Kidney (tissue), 14 donors: Measurements from ENCODE around the gene FAAP24. TPM values are rescaled to one million over a fixed set of nuclear protein-coding genes. Genes with fewer than 3 reads are reported as not detected.
"Not testable (repeated sequence)": the region's sequence is repeated elsewhere in the genome, so short reads cannot be mapped to it uniquely, and the experiment has no call there.

ENCODE experiments used
- DNase-seq, 5 donors: peaks; one replicate each; pipeline ENCODE4 v3.0.0-alpha.2; 2013 to 2020
- FAIRE-seq: peaks from 2 replicates; lab custom pipeline; 2012; peaks lifted over from hg19 to GRCh38; lab: Jason Lieb, UNC
- H3K27ac ChIP-seq, 2 donors: one replicate each; pipeline ENCODE4 v1.7.0; 2013; ENCODE audit warnings: low read depth in 2 of 2, low read length in 2 of 2, inconsistent platforms in 1 of 2
- H3K27me3 ChIP-seq: one replicate; pipeline ENCODE4 v1.7.1; 2013; ENCODE audit warnings: low read length, inconsistent platforms; ENCODE audit not compliant: control insufficient read depth, insufficient read depth
- H3K36me3 ChIP-seq, 3 donors: one replicate each; pipeline versions ENCODE4 v1.7.0 to v1.7.1; 2013; ENCODE audit warnings: low read length in 3 of 3, control low read depth in 1 of 3, inconsistent platforms in 1 of 3; ENCODE audit not compliant: insufficient read depth in 3 of 3, control insufficient read depth in 2 of 3
- H3K4me1 ChIP-seq, 3 donors: one replicate each; pipeline versions ENCODE4 v1.7.0 to v1.7.1; 2013; ENCODE audit warnings: low read length in 3 of 3, inconsistent platforms in 1 of 3, low read depth in 1 of 3; ENCODE audit not compliant: control insufficient read depth in 2 of 3, insufficient read depth in 2 of 3
- H3K4me3 ChIP-seq, 3 donors: one replicate each; pipeline versions ENCODE4 v1.7.0 to v1.8.1; 2013; ENCODE audit warnings: low read length in 3 of 3, control low read depth in 1 of 3, inconsistent platforms in 1 of 3
- H3K9ac ChIP-seq, 3 donors: one replicate each; pipeline versions ENCODE4 v1.7.0 to v1.7.1; 2013; ENCODE audit warnings: low read length in 3 of 3, control low read depth in 1 of 3, inconsistent platforms in 1 of 3
- H3K9me3 ChIP-seq, 3 donors: one replicate each; pipeline versions ENCODE4 v1.7.0 to v1.7.1; 2013; ENCODE audit warnings: low read length in 3 of 3, control low read depth in 1 of 3, inconsistent platforms in 1 of 3; ENCODE audit not compliant: control insufficient read depth in 2 of 3, insufficient read depth in 1 of 3
- CTCF ChIP-seq: IDR thresholded peaks from 3 replicates; pipeline ENCODE4 v1.5.1; 2012; ENCODE audit warnings: mild to moderate bottlenecking, moderate library complexity, borderline replicate concordance; ENCODE audit not compliant: insufficient read depth; ENCODE audit errors: extremely low read depth
- intact Hi-C: fragments of 100-400 bp; cut with DNase I; formaldehyde crosslinking; loops from one replicate; pipeline ENCODE4 v1.11.1; 2022
- polyA plus RNA-seq: library from polyadenylated mRNA; stranded (reverse); fragments of 350-450 nt; fragmentation: Illumina TruSeq; extraction: RNeasy Lipid Tissue Mini Kit (QIAGEN cat#74804); gene quantifications from one replicate; pipeline ENCODE4 v1.2.3, GENCODE V29; 2014; ENCODE audit warnings: low read depth, low replicate concordance; ENCODE audit not compliant: insufficient read depth
- total RNA-seq: library from RNA; stranded (reverse); fragmentation: NEBNext Ultra II Directional; extraction: Animal tissue kit (Norgen Biotek cat#: 25700); gene quantifications from one replicate; pipeline ENCODE4 v1.2.1, GENCODE V29; 2021
- donor health status: control.
- donor health status: control.
- donor health status: control.
- donor health status: control.
- donor health status: control.
- donor health status: DM: yes; HTN: yes; CAD: no.
- donor health status: Normal renal cell carcinoma (clear cell type).

FAAP24 gene
- total and polyA plus RNA-seq, 2 donors from 2014 or later: 1.4 to 2.0 TPM

GRCh38 chr19:32930567-32930966 is 41.5 kb upstream of the FAAP24 start:
- no peak overlapping the region for H3K4me3 ChIP-seq
- H3K27me3 ChIP-seq: no peaks in the 10 kb centered on the region
- no peak for DNase-seq
- peaks cover 0 to 11% (median 10%) of the 10 kb centered on the region in 3 donors for H3K36me3 ChIP-seq
- H3K9me3 ChIP-seq: peaks cover 0 to 4% (median 2%) of the 10 kb centered on the region in 3 donors
- intact Hi-C loops: no loop called here
- TF ChIP-seq CTCF: no peak
- no peak overlapping the region for H3K9ac ChIP-seq
- no peaks in the 10 kb centered on the region for H3K4me1 ChIP-seq
- FAIRE-seq: no peak
- no peak overlapping the region for H3K27ac ChIP-seq

GRCh38 chr19:32933571-32933970 is 38.5 kb upstream of the FAAP24 start:
- Histone ChIP-seq H3K4me1 (no peaks in the 10 kb centered on the region), H3K27ac (no peak overlapping the region), H3K9me3 (no peaks in the 10 kb centered on the region), H3K4me3 (no peak overlapping the region), H3K27me3 (no peaks in the 10 kb centered on the region), H3K36me3 (peaks cover 0 to 11% (median 5%) of the 10 kb centered on the region in 3 donors), H3K9ac (no peak overlapping the region)
- intact Hi-C loops: no loop called here
- DNase-seq: no peak
- FAIRE-seq: no peak
- TF ChIP-seq CTCF: no peak

- Histone ChIP-seq H3K9ac (no peak overlapping the region), H3K9me3 (no peaks in the 10 kb centered on the region), H3K4me1 (no peaks in the 10 kb centered on the region), H3K27ac (no peak overlapping the region), H3K27me3 (no peaks in the 10 kb centered on the region), H3K4me3 (no peak overlapping the region), H3K36me3 (peaks cover 0 to 5% (median 0%) of the 10 kb centered on the region in 3 donors)
- DNase-seq: no peak
- no peak for FAIRE-seq
- intact Hi-C loops: no loop called here
- TF ChIP-seq CTCF: no peak
Measured at GRCh38 chr19:32935629-32936028, 36.4 kb upstream of the FAAP24 start.

- intact Hi-C loops: no loop called here
- FAIRE-seq (no peak), DNase-seq (no peak)
- Histone ChIP-seq H3K9ac (no peak overlapping the region), H3K4me1 (no peaks in the 10 kb centered on the region), H3K4me3 (no peak overlapping the region), H3K27me3 (no peaks in the 10 kb centered on the region), H3K36me3 (peaks cover 0 to 5% (median 0%) of the 10 kb centered on the region in 3 donors), H3K27ac (no peak overlapping the region), H3K9me3 (no peaks in the 10 kb centered on the region)
- TF ChIP-seq CTCF: no peak
Measured at GRCh38 chr19:32936065-32936464, 36.0 kb upstream of the FAAP24 start.

- H3K27me3 ChIP-seq, H3K36me3 ChIP-seq, H3K9me3 ChIP-seq, H3K27ac ChIP-seq, H3K4me3 ChIP-seq, H3K9ac ChIP-seq, FAIRE-seq, intact Hi-C loops, H3K4me1 ChIP-seq: not testable (repeated sequence)
- peak in 4 of 5 donors; percentile 42 to 64 (median 52) for DNase-seq
Measured at GRCh38 chr19:32941273-32941672, 30.8 kb upstream of the FAAP24 start.
